ENCODE data around the gene CCNL1.

DNA sequence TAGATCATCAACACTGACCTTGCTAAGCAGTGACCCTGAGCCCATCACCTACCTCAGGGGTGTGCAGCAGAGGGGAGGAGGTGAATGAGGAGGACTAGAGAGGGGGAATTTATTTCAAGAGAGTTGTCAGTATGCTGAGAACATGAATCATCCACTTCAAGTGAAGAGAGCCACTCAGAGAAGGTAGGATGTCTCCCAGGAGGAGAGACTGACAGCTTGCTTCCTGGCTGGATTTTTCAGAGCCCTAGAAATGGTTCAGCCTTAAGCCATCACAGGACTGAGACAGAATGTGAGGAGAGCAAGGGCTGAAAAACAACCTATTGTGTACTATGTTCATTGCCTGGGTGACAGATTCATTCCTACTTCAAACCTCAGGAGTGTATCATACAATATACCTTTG is 34.8 kb downstream of the CCNL1 start:
- TF ChIP-seq CTCF (IDR thresholded peaks at IDR 0.05; ENCODE audit: insufficient read depth, low read length) (no peak), POLR2AphosphoS5 (IDR thresholded peaks at IDR 0.05; ENCODE audit: low read depth) (no peak), GABPA (IDR thresholded peaks at IDR 0.05; ENCODE audit: low read depth) (no peak), SPI1 (IDR thresholded peaks at IDR 0.05; ENCODE audit: borderline replicate concordance, low read depth) (no peak)
- TF ChIP-seq, protein P1, sequence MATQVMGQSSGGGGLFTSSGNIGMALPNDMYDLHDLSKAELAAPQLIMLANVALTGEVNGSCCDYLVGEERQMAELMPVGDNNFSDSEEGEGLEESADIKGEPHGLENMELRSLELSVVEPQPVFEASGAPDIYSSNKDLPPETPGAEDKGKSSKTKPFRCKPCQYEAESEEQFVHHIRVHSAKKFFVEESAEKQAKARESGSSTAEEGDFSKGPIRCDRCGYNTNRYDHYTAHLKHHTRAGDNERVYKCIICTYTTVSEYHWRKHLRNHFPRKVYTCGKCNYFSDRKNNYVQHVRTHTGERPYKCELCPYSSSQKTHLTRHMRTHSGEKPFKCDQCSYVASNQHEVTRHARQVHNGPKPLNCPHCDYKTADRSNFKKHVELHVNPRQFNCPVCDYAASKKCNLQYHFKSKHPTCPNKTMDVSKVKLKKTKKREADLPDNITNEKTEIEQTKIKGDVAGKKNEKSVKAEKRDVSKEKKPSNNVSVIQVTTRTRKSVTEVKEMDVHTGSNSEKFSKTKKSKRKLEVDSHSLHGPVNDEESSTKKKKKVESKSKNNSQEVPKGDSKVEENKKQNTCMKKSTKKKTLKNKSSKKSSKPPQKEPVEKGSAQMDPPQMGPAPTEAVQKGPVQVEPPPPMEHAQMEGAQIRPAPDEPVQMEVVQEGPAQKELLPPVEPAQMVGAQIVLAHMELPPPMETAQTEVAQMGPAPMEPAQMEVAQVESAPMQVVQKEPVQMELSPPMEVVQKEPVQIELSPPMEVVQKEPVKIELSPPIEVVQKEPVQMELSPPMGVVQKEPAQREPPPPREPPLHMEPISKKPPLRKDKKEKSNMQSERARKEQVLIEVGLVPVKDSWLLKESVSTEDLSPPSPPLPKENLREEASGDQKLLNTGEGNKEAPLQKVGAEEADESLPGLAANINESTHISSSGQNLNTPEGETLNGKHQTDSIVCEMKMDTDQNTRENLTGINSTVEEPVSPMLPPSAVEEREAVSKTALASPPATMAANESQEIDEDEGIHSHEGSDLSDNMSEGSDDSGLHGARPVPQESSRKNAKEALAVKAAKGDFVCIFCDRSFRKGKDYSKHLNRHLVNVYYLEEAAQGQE (IDR thresholded peaks at IDR 0.05; ENCODE audit: insufficient replicate concordance, low read depth) = no peak
